Caco-2 (cell line): Measurements from ENCODE around the gene GLI3. TPM values are rescaled to one million over a fixed set of nuclear protein-coding genes. Genes with fewer than 3 reads are reported as not detected.

Experiments used
- BruUV-seq: library from RNA; stranded (reverse); fragments of 400-500 nt; replicated peaks from 2 replicates; lab custom pipeline; 2021; lab: Mats Ljungman, UMichigan
- CTCF ChIA-PET: fragments of 300-600 bp; sonication (Branson Sonifier 250); formaldehyde crosslinking; loops from one replicate; lab custom pipeline; 2022; ENCODE audit warnings: antibody characterized with exemption; lab: Charles Lee
- POLR2A ChIA-PET: fragments of 300-600 bp; sonication (Branson Sonifier 250); formaldehyde crosslinking; loops from one replicate; lab custom pipeline; 2022; ENCODE audit warnings: antibody characterized with exemption; lab: Charles Lee
- DNase-seq, 2 experiments: peaks; one replicate each; pipeline versions ENCODE4 v3.0.0 to v3.0.0-alpha.2; 2020 to 2022
- H3K27me3 ChIP-seq: replicated peaks from 2 replicates; pipeline ENCODE4 v1.6.0; 2011; ENCODE audit warnings: low read length; ENCODE audit not compliant: control insufficient read depth, insufficient read depth
- H3K36me3 ChIP-seq: 2 replicates; pipeline ENCODE4 v1.5.1; 2011; ENCODE audit warnings: low read length; ENCODE audit not compliant: control insufficient read depth, insufficient read depth
- H3K4me1 ChIP-seq: fragments of 250-450 bp; sonication (Bioruptor Pico); 2 replicates; pipeline ENCODE4 v1.5.1; 2020; ENCODE audit warnings: mild to moderate bottlenecking
- H3K4me3 ChIP-seq: 2 replicates; pipeline ENCODE4 v1.5.1; 2011; ENCODE audit warnings: low read depth, mild to moderate bottlenecking, control low read depth, low read length
- H3K9me3 ChIP-seq: fragments of 250-450 bp; sonication (Bioruptor Pico); 2 replicates; pipeline ENCODE4 v1.5.1; 2020; ENCODE audit warnings: mild to moderate bottlenecking, moderate library complexity
- H3K27ac Mint-ChIP-seq: one replicate; pipeline ENCODE4 v1.8.0; 2022; ENCODE audit warnings: mixed read lengths; ENCODE audit not compliant: unreplicated experiment
- H3K27me3 Mint-ChIP-seq: one replicate; pipeline ENCODE4 v1.8.0; 2022; ENCODE audit warnings: mixed read lengths; ENCODE audit not compliant: insufficient read depth, unreplicated experiment
- H3K36me3 Mint-ChIP-seq: one replicate; pipeline ENCODE4 v1.8.0; 2022; ENCODE audit warnings: mild to moderate bottlenecking, mixed read lengths; ENCODE audit not compliant: insufficient read depth, unreplicated experiment
- H3K4me1 Mint-ChIP-seq: one replicate; pipeline ENCODE4 v1.8.0; 2022; ENCODE audit warnings: low read depth, mixed read lengths; ENCODE audit not compliant: unreplicated experiment
- H3K4me3 Mint-ChIP-seq: one replicate; pipeline ENCODE4 v1.8.0; 2022; ENCODE audit warnings: mild to moderate bottlenecking, moderate library complexity, mixed read lengths; ENCODE audit not compliant: unreplicated experiment
- H3K9me3 Mint-ChIP-seq: one replicate; pipeline ENCODE4 v1.8.0; 2022; ENCODE audit warnings: mixed read lengths; ENCODE audit not compliant: unreplicated experiment
- intact Hi-C: fragments of 100-400 bp; cut with micrococcal nuclease; formaldehyde crosslinking; loops from one replicate; pipeline ENCODE4 v1.10.0; 2022; ENCODE audit not compliant: unreplicated experiment
- total RNA-seq: library from RNA; stranded (reverse); gene quantifications from 2 replicates; pipeline ENCODE4 v1.2.3, GENCODE V29; 2022
- TF ChIP-seq, protein P1 (sequence below), 2 experiments: fragments of 200-600 bp in 1 of 2; IDR thresholded peaks; 1 replicate in 1 of 2; 2 replicates in 1 of 2; pipeline versions ENCODE4 v1.5.1 to v1.8.0; 2011 to 2022; ENCODE audit warnings: antibody characterized with exemption in 1 of 2, control low read depth in 1 of 2, inconsistent platforms in 1 of 2, low read depth in 1 of 2, low read length in 1 of 2, mild to moderate bottlenecking in 1 of 2, moderate library complexity in 1 of 2; ENCODE audit not compliant: insufficient read depth in 1 of 2, severe bottlenecking in 1 of 2, unreplicated experiment in 1 of 2

GLI3 gene
- total RNA-seq, 1 experiment from 2014 or later: 1.00 TPM

DNA sequence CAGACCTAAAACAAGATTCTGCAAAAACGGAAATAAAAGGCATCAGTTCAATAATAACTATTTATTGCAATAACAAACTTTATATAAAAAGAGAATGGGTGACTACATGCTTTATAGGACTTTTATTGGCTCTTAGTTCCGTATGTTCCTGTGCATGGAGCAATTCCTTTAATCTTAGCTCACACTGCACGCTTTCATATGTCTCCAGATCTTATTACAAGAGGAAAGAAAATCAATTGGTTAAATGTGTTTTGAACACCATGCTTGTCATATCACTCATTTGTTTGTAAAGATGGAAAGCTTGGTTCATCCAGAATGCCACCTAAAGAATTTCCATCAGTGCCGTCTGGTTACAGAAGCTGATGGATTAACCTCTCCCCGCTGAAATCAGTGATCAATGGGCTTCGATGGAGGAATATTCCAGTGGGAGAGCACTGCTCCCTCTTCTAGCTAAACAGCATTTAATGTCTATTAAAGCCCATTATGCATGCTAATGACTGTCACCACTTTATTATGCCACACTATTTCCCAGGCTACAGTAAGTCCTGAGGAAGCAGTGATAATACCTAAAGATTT lies 210.3 kb downstream of the GLI3 start:
- intact Hi-C loops: loop anchor here (5.0 kb wide), 2 partner anchors 49 to 84 kb away; no protein-coding TSS in a partner anchor
- no peaks in the 10 kb centered on the region for H3K36me3 ChIP-seq
- BruUV-seq: no TSS peak
- TF ChIP-seq, protein P1, sequence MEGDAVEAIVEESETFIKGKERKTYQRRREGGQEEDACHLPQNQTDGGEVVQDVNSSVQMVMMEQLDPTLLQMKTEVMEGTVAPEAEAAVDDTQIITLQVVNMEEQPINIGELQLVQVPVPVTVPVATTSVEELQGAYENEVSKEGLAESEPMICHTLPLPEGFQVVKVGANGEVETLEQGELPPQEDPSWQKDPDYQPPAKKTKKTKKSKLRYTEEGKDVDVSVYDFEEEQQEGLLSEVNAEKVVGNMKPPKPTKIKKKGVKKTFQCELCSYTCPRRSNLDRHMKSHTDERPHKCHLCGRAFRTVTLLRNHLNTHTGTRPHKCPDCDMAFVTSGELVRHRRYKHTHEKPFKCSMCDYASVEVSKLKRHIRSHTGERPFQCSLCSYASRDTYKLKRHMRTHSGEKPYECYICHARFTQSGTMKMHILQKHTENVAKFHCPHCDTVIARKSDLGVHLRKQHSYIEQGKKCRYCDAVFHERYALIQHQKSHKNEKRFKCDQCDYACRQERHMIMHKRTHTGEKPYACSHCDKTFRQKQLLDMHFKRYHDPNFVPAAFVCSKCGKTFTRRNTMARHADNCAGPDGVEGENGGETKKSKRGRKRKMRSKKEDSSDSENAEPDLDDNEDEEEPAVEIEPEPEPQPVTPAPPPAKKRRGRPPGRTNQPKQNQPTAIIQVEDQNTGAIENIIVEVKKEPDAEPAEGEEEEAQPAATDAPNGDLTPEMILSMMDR (IDR thresholded peaks at IDR 0.05; ENCODE audit: insufficient read depth in 1 of 2, low read depth in 1 of 2, low read length in 1 of 2, severe bottlenecking in 1 of 2, unreplicated experiment in 1 of 2): no peak
- Mint-ChIP-seq H3K27me3 (peaks cover 18% of the 10 kb centered on the region), H3K4me3 (no peak overlapping the region), H3K27ac (no peak overlapping the region), H3K36me3 (no peaks in the 10 kb centered on the region), H3K9me3 (no peaks in the 10 kb centered on the region), H3K4me1 (no peaks in the 10 kb centered on the region)
- no peaks in the 10 kb centered on the region for H3K9me3 ChIP-seq
- ChIA-PET CTCF (interaction anchor here (1.1 kb wide), 1 partner anchor 86 kb away, joined by 3 read pairs; no protein-coding TSS in a partner anchor), POLR2A (no interaction called here)
- H3K27me3 ChIP-seq: no peaks in the 10 kb centered on the region
- DNase-seq: no peak
- H3K4me3 ChIP-seq: no peak overlapping the region
- no peaks in the 10 kb centered on the region for H3K4me1 ChIP-seq

DNA sequence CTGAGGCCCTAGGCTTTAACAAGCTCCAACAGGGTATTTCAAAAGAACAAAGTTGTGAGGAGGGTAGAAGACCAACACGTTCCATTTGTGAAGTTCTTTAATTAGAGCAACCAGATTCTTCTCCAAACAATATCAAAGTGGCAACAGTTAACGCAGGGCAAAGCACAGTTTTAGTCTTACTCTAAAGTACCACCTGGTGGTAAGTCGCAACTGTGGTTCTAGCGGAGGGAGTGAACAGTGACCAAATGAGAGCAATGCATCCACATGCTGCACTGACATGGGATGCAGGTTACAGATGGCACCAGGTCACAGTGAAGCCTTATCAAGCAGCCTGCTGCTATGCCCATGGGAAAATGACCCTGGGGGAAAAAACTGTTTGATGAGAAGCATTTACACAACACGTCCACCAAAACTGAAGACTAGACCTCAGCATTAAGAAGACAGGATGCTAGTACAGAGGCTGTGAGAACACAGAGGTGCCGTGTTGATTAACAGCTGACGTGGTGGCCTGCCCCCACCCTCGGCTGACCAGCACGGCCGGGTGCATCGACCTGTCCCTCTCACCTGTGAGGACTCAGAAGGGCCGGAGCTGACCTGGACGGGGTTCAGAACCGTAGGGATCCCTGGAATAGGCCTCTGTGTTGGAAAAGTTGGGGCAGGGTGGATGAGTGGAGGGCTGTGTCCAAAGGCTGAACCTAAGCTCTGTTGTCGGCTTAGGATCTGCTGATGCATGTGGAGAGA lies 211.2 kb downstream of the GLI3 start:
- peaks cover 18% of the 10 kb centered on the region for H3K27me3 Mint-ChIP-seq
- TF ChIP-seq, protein P1 (IDR thresholded peaks at IDR 0.05; ENCODE audit: insufficient read depth in 1 of 2, low read depth in 1 of 2, low read length in 1 of 2, severe bottlenecking in 1 of 2, unreplicated experiment in 1 of 2): no peak
- no peak for DNase-seq
- intact Hi-C loops: loop anchor here (5.0 kb wide), 2 partner anchors 49 to 84 kb away; no protein-coding TSS in a partner anchor
- Histone ChIP-seq H3K9me3 (no peaks in the 10 kb centered on the region), H3K36me3 (no peaks in the 10 kb centered on the region), H3K4me1 (no peaks in the 10 kb centered on the region), H3K27me3 (no peaks in the 10 kb centered on the region; the same call in 1 of the 2 replicates), H3K4me3 (no peak overlapping the region)
- no peaks in the 10 kb centered on the region for H3K36me3 Mint-ChIP-seq
- CTCF ChIA-PET: interaction anchor here (0.5 to 1.1 kb wide), 2 partner anchors 16 to 85 kb away, joined by 3 to 9 read pairs; no protein-coding TSS in a partner anchor
- H3K4me3 Mint-ChIP-seq: no peak overlapping the region
- POLR2A ChIA-PET: no interaction called here
- H3K9me3 Mint-ChIP-seq: no peaks in the 10 kb centered on the region
- no peak overlapping the region for H3K27ac Mint-ChIP-seq
- BruUV-seq: no TSS peak
- no peaks in the 10 kb centered on the region for H3K4me1 Mint-ChIP-seq

DNA sequence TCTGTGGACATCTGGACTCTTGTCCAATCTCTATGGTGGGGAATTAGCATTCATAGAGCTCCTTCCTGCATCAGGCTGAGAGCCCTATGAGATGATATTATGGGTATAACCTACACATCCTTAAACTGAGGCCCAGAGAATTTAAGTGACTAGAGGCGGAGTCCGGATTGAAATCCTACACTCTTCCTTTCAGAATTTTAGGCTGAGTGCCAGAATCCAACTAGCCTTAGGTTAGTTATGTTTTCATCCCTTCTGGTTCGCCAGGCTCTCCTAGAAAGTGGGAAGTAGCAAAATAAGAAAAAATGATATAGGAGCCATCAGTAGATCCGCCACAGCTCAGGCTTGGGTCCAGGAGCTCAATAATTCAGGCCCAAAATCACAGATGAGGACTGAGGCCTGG lies 212.5 kb downstream of the GLI3 start:
- Mint-ChIP-seq H3K27me3 (peaks cover 18% of the 10 kb centered on the region), H3K4me1 (no peaks in the 10 kb centered on the region), H3K9me3 (no peaks in the 10 kb centered on the region), H3K36me3 (no peaks in the 10 kb centered on the region), H3K27ac (no peak overlapping the region), H3K4me3 (no peak overlapping the region)
- no peaks in the 10 kb centered on the region; the same call in 1 of the 2 replicates for H3K27me3 ChIP-seq
- TF ChIP-seq, protein P1 (IDR thresholded peaks at IDR 0.05; ENCODE audit: insufficient read depth in 1 of 2, low read depth in 1 of 2, low read length in 1 of 2, severe bottlenecking in 1 of 2, unreplicated experiment in 1 of 2): no peak
- no peaks in the 10 kb centered on the region for H3K36me3 ChIP-seq
- no TSS peak for BruUV-seq
- DNase-seq: no peak
- CTCF ChIA-PET: no interaction called here
- H3K9me3 ChIP-seq: no peaks in the 10 kb centered on the region
- intact Hi-C loops: no loop called here
- H3K4me3 ChIP-seq: no peak overlapping the region
- POLR2A ChIA-PET: no interaction called here
- no peaks in the 10 kb centered on the region for H3K4me1 ChIP-seq
